Measurements from ENCODE around the gene FKBP5.

GRCh38 chr6:35583893-35584688 is 104.6 kb downstream of the FKBP5 start:
- TF ChIP-seq CTCF (IDR thresholded peaks at IDR 0.05; ENCODE audit: extremely low read depth in 1 of 2, insufficient read depth in 1 of 2, low read depth in 1 of 2, low read length in 2 of 2) = peak; percentile 69 to 78
- TF ChIP-seq POLR2A (IDR thresholded peaks at IDR 0.05; ENCODE audit: low read depth, low read length) = no peak
- no peak for TF ChIP-seq EZH2 (IDR thresholded peaks at IDR 0.05; ENCODE audit: borderline replicate concordance, low read depth, low read length, severe bottlenecking)
- no peak for TF ChIP-seq POLR2AphosphoS5 (IDR thresholded peaks at IDR 0.05; ENCODE audit: insufficient read depth, low read depth, low read length)
